Stimulated activated CD4-positive, alpha-beta T cell treated with anti-CD3 and anti-CD28 coated beads, Interleukin-1b, Interleukin-23, amount 100 ng/mL, for 24 hours (primary cell): Measurements from ENCODE around the gene MAP3K2.
A peak's percentile ranks its signal among the peaks of the same experiment; 100 is the strongest.

Experiments
- DNase-seq, 4 experiments: peaks; one replicate each; pipeline ENCODE4 v3.0.0-alpha.2; 2020; ENCODE audit warnings: low read depth in 4 of 4, low spot score in 1 of 4

MAP3K2 gene, protein sequence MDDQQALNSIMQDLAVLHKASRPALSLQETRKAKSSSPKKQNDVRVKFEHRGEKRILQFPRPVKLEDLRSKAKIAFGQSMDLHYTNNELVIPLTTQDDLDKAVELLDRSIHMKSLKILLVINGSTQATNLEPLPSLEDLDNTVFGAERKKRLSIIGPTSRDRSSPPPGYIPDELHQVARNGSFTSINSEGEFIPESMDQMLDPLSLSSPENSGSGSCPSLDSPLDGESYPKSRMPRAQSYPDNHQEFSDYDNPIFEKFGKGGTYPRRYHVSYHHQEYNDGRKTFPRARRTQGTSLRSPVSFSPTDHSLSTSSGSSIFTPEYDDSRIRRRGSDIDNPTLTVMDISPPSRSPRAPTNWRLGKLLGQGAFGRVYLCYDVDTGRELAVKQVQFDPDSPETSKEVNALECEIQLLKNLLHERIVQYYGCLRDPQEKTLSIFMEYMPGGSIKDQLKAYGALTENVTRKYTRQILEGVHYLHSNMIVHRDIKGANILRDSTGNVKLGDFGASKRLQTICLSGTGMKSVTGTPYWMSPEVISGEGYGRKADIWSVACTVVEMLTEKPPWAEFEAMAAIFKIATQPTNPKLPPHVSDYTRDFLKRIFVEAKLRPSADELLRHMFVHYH

GRCh38 chr2:127387655-127388422, at the start of gene MAP3K2:
TSS of gene MAP3K2 (minus strand) at chr2:127387975. CDS start at chr2:127343129, 44,846 bp downstream.
- DNase-seq, result peak; percentile 76 to 94 (median 92)

GRCh38 chr2:127437056-127437455, 49.3 kb upstream of the MAP3K2 start:
- DNase-seq, result no peak

- DNase-seq, result no peak
Observed at GRCh38 chr2:127434515-127434914, 46.7 kb upstream of the MAP3K2 start.

- DNase-seq, result no peak
Observed at GRCh38 chr2:127431408-127432023, 43.7 kb upstream of the MAP3K2 start.

- DNase-seq, result no peak
Observed at GRCh38 chr2:127429844-127430425, 42.2 kb upstream of the MAP3K2 start.

DNA sequence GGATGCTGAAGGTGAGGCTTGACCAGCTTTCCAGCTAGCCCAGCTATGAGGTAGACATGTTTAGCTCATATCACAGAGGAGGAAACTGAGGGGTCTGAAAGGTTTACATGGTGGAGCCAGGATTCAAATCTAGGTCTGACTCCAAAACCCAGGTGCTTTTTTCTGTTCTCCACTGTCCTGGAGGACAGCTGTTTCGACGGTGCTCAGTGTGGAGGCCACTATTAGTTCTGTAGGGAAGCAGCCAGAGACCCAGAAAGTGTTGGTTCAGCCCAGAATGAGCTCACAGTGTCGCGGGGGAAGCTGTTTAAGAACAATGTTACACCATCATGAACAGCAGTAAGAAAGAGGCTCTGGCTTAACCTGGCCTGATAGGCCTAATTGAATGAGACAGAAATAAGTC, 41.5 kb upstream of the MAP3K2 start:
- DNase-seq, result no peak

- DNase-seq, result no peak
Observed at GRCh38 chr2:127428815-127429109, 41.0 kb upstream of the MAP3K2 start.

DNA sequence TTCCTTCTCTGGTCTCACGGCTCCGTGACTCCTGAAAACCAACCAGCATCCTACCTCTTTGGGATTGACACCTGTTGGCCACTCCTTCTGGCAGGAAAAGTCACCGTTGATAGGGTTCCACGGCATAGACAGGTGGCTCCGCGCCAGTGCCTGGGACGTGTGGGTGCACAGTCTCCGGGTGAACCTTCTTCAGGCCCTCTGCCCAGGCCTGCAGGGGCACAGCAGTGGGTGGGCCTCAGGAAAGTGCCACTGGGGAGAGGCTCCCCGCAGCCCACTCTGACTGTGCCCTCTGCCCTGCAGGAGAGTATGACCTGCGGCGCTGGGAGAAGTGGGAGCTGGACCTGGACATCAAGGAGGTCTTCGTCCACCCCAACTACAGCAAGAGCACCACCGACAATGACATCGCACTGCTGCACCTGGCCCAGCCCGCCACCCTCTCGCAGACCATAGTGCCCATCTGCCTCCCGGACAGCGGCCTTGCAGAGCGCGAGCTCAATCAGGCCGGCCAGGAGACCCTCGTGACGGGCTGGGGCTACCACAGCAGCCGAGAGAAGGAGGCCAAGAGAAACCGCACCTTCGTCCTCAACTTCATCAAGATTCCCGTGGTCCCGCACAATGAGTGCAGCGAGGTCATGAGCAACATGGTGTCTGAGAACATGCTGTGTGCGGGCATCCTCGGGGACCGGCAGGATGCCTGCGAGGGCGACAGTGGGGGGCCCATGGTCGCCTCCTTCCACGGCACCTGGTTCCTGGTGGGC, 40.5 kb upstream of the MAP3K2 start:
- DNase-seq, result no peak

DNA sequence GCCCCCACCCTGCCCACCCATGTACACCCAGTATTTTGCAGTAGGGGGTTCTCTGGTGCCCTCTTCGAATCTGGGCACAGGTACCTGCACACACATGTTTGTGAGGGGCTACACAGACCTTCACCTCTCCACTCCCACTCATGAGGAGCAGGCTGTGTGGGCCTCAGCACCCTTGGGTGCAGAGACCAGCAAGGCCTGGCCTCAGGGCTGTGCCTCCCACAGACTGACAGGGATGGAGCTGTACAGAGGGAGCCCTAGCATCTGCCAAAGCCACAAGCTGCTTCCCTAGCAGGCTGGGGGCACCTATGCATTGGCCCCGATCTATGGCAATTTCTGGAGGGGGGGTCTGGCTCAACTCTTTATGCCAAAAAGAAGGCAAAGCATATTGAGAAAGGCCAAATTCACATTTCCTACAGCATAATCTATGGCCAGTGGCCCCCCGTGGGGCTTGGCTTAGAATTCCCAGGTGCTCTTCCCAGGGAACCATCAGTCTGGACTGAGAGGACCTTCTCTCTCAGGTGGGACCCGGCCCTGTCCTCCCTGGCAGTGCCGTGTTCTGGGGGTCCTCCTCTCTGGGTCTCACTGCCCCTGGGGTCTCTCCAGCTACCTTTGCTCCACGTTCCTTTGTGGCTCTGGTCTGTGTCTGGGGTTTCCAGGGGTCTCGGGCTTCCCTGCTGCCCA, 39.7 kb upstream of the MAP3K2 start:
- DNase-seq, result no peak

DNA sequence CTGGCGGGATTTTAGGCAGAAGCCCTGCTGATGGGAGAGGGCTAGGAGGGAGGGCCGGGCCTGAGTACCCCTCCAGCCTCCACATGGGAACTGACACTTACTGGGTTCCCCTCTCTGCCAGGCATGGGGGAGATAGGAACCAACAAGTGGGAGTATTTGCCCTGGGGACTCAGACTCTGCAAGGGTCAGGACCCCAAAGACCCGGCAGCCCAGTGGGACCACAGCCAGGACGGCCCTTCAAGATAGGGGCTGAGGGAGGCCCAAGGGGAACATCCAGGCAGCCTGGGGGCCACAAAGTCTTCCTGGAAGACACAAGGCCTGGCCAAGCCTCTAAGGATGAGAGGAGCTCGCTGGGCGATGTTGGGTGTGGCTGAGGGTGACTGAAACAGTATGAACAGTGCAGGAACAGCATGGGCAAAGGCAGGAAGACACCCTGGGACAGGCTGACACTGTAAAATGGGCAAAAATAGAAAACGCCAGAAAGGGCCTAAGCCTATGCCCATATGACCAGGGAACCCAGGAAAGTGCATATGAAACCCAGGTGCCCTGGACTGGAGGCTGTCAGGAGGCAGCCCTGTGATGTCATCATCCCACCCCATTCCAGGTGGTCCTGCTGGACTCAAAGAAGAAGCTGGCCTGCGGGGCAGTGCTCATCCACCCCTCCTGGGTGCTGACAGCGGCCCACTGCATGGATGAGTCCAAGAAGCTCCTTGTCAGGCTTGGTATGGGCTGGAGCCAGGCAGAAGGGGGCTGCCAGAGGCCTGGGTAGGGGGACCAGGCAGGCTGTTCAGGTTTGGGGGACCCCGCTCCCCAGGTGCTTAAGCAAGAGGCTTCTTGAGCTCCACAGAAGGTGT, 39.0 kb upstream of the MAP3K2 start:
- no peak for DNase-seq

DNA sequence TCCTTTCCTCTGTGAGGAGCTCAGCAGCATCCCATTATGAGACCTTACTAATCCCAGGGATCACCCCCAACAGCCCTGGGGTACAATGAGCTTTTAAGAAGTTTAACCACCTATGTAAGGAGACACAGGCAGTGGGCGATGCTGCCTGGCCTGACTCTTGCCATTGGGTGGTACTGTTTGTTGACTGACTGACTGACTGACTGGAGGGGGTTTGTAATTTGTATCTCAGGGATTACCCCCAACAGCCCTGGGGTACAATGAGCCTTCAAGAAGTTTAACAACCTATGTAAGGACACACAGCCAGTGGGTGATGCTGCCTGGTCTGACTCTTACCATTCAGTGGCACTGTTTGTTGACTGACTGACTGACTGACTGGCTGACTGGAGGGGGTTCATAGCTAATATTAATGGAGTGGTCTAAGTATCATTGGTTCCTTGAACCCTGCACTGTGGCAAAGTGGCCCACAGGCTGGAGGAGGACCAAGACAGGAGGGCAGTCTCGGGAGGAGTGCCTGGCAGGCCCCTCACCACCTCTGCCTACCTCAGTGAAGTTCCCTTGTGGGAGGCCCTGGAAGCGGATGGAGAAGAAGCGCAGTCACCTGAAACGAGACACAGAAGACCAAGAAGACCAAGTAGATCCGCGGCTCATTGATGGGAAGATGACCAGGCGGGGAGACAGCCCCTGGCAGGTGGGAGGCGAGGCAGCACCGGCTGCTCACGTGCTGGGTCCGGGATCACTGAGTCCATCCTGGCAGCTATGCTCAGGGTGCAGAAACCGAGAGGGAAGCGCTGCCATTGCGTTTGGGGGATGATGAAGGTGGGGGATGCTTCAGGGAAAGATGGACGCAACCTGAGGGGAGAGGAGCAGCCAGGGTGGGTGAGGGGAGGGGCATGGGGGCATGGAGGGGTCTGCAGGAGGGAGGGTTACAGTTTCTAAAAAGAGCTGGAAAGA, 38.0 kb upstream of the MAP3K2 start:
- DNase-seq, result no peak

GRCh38 chr2:127424598-127425520, 37.1 kb upstream of the MAP3K2 start:
- no peak for DNase-seq

DNA sequence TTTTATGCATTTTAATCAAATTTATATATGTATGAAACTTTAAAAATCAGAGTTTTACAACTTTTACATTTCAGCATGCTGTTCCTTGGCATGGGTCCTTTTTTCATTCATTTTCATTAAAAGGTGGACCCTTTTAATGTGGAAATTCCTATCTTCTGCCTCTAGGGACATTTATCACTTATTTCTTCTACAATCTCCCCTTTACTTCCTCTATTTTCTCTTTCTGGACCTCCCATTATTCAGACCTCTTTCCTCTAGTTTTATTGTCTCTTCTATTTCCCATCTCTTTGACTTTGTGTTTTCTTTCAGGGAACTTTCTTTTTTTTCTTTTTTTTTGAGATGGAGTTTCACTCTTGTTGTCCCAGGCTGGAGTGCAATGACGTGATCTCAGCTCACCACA, 36.1 kb upstream of the MAP3K2 start:
- no peak for DNase-seq

DNA sequence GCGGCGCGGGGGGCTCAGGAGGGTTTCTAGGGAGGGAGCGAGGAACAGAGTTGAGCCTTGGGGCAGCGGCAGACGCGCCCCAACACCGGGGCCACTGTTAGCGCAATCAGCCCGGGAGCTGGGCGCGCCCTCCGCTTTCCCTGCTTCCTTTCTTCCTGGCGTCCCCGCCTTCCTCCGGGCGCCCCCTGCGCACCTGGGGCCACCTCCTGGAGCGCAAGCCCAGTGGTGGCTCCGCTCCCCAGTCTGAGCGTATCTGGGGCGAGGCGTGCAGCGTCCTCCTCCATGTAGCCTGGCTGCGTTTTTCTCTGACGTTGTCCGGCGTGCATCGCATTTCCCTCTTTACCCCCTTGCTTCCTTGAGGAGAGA, 35.7 kb upstream of the MAP3K2 start:
- no peak for DNase-seq

DNA sequence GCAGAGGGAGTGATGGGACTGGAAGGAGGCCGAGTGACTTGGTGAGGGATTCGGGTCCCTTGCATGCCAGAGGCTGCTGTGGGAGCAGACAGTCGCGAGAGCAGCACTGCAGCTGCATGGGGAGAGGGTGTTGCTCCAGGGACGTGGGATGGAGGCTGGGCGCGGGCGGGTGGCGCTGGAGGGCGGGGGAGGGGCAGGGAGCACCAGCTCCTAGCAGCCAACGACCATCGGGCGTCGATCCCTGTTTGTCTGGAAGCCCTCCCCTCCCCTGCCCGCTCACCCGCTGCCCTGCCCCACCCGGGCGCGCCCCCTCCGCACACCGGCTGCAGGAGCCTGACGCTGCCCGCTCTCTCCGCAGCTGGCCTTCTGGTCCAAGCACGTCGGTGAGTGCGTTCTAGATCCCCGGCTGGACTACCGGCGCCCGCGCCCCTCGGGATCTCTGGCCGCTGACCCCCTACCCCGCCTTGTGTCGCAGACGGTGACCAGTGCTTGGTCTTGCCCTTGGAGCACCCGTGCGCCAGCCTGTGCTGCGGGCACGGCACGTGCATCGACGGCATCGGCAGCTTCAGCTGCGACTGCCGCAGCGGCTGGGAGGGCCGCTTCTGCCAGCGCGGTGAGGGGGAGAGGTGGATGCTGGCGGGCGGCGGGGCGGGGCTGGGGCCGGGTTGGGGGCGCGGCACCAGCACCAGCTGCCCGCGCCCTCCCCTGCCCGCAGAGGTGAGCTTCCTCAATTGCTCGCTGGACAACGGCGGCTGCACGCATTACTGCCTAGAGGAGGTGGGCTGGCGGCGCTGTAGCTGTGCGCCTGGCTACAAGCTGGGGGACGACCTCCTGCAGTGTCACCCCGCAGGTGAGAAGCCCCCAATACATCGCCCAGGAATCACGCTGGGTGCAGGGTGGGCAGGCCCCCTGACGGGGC, 35.0 kb upstream of the MAP3K2 start:
- DNase-seq, result no peak
